ENCODE measurements around the gene STK32A.
A peak's percentile ranks its signal among the peaks of the same experiment; 100 is the strongest.

Gene STK32A

DNA sequence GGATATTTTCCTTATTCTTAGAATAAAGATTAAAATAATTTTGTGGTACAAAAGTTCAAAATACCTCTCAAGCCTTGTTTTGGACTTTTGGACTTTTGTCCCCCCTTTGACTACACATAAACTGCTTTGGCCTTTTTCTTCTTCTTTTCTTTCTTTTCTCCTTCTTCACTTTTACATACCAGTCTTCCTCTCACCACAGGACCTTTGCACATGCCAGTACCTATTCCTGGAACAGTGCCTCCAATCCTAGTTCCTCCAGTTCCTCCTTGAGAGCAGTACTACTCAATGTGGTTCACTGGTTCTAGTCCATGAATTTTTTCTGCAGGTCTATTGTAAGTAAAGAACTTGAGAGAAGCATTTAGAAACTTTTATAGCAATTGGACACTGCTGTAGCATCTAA is 136.5 kb downstream of the STK32A start:
- H3K36me3 ChIP-seq (ENCODE audit: control insufficient read depth, insufficient read depth, low read length) = no peaks in the 10 kb centered on the region
- H3K9ac ChIP-seq (ENCODE audit: low read depth, low read length) = no peak overlapping the region
- no peak overlapping the region for H3K4me3 ChIP-seq (ENCODE audit: low read depth, low read length)
- no peaks in the 10 kb centered on the region for H3K27me3 ChIP-seq (ENCODE audit: control insufficient read depth, insufficient read depth, low read length)
- H3K9me3 ChIP-seq (ENCODE audit: control insufficient read depth, insufficient read depth, low read length) = no peaks in the 10 kb centered on the region
- 0 out of 2 replicates have a peak, but pooled peaks cover 5% of the 10 kb centered on the region for H3K4me1 ChIP-seq (ENCODE audit: control insufficient read depth, insufficient read depth, low read length)
- no peak overlapping the region for H3K27ac ChIP-seq (ENCODE audit: low read depth, low read length)

DNA sequence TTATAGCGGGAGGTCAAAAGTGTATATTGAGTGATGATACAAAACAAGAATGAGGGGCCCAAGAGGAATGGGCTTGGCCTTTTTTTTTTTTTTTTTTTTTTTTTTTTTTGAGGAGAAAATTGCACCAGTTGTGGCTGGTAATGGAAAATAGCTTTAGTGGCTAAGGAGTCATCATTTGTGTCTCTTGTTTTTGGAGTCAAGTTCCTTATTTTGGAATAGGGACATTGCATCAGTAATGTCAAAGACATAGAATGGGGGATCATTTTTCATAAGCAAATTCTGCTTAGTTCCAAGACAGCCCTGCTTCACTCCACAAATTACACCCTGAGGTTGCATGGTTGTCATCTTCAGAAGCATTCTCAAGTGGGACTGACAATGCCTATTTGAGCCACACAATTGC is 137.4 kb downstream of the STK32A start:
- no peak overlapping the region for H3K9ac ChIP-seq (ENCODE audit: low read depth, low read length)
- H3K4me1 ChIP-seq (ENCODE audit: control insufficient read depth, insufficient read depth, low read length) = 0 out of 2 replicates have a peak, but pooled peaks cover 5% of the 10 kb centered on the region
- no peaks in the 10 kb centered on the region for H3K27me3 ChIP-seq (ENCODE audit: control insufficient read depth, insufficient read depth, low read length)
- H3K4me3 ChIP-seq (ENCODE audit: low read depth, low read length) = no peak overlapping the region
- no peak overlapping the region for H3K27ac ChIP-seq (ENCODE audit: low read depth, low read length)
- no peaks in the 10 kb centered on the region for H3K36me3 ChIP-seq (ENCODE audit: control insufficient read depth, insufficient read depth, low read length)
- H3K9me3 ChIP-seq (ENCODE audit: control insufficient read depth, insufficient read depth, low read length) = no peaks in the 10 kb centered on the region

DNA sequence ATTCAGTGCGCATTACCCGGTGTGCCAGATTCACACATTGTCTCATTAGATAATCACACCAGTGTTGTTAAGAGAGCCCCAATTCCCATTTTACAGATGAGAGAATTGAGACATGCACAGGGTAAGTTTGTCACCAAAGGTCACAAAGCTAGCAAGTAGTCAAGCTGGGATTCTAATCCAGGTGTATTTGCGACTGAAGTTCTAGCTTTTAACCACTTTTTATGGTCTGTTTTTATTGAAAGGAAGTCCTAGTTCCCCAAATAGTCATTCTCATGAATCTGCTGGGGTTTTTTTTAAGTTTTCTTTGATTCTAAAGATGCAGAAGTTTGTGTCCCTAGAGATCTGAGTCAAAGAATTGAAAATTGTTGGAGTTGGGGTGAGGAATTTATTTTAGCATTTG is 138.5 kb downstream of the STK32A start:
- H3K27me3 ChIP-seq (ENCODE audit: control insufficient read depth, insufficient read depth, low read length) = no peaks in the 10 kb centered on the region
- H3K27ac ChIP-seq (ENCODE audit: low read depth, low read length) = no peak overlapping the region

DNA sequence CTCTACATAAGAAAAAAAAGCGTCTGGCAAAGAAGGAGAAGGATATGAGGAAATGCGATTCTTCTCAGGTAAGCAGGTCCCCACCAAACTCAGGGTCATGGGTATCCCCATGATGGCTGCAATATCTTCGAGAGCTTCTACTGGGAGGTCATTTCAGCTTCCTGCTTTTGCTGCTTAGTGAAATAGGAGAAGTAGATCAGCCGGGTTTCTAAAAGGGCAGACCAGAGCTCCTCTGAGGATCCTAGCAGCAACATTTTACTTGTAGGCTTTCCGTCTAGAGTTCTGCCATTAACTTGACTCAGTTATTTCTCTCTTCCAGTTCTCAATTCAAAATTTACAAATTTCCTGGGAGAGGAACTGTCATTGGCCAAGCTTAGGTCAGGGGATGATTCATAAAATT is 140.3 kb downstream of the STK32A start:
- H3K4me1 ChIP-seq (ENCODE audit: control insufficient read depth, insufficient read depth, low read length) = no peaks in the 10 kb centered on the region
- peaks cover 4% of the 10 kb centered on the region for H3K9me3 ChIP-seq (ENCODE audit: control insufficient read depth, insufficient read depth, low read length)
- no peaks in the 10 kb centered on the region for H3K36me3 ChIP-seq (ENCODE audit: control insufficient read depth, insufficient read depth, low read length)
- H3K9ac ChIP-seq (ENCODE audit: low read depth, low read length) = no peak overlapping the region
- H3K27ac ChIP-seq (ENCODE audit: low read depth, low read length) = no peak overlapping the region
- H3K27me3 ChIP-seq (ENCODE audit: control insufficient read depth, insufficient read depth, low read length) = no peaks in the 10 kb centered on the region
- H3K4me3 ChIP-seq (ENCODE audit: low read depth, low read length) = no peak overlapping the region

More for the DNA sequence above, 138.5 kb downstream of the STK32A start:
- H3K9ac ChIP-seq (ENCODE audit: low read depth, low read length) = no peak overlapping the region
- peaks cover under 1% of the 10 kb centered on the region for H3K9me3 ChIP-seq (ENCODE audit: control insufficient read depth, insufficient read depth, low read length)
- no peak overlapping the region for H3K4me3 ChIP-seq (ENCODE audit: low read depth, low read length)
- no peaks in the 10 kb centered on the region for H3K36me3 ChIP-seq (ENCODE audit: control insufficient read depth, insufficient read depth, low read length)
- H3K4me1 ChIP-seq (ENCODE audit: control insufficient read depth, insufficient read depth, low read length) = no peaks in the 10 kb centered on the region

DNA sequence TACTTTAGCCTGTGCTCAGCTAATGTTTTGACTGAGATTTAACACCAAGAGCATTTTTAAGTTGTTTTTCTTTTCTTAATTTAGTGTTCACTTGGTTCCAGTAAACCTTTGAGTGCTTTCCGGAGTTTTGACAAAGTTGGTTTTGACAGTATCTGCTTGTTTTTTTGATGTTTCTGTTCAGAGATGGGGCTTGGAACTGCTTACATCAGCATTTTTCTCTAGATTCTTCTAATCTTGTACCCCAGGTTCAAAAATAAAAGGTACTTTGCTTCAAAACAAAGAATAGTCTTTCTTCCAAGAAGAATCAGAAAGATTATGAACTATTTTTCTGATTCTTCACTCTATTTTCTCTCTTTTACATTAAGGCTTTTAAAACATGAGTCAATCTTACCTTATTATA is 142.9 kb downstream of the STK32A start:
- Histone ChIP-seq H3K9me3 (ENCODE audit: control insufficient read depth, insufficient read depth, low read length) (peaks cover 4% of the 10 kb centered on the region), H3K27me3 (ENCODE audit: control insufficient read depth, insufficient read depth, low read length) (no peaks in the 10 kb centered on the region), H3K27ac (ENCODE audit: low read depth, low read length) (no peak overlapping the region), H3K9ac (ENCODE audit: low read depth, low read length) (no peak overlapping the region), H3K4me3 (ENCODE audit: low read depth, low read length) (no peak overlapping the region), H3K4me1 (ENCODE audit: control insufficient read depth, insufficient read depth, low read length) (peaks cover 3% of the 10 kb centered on the region), H3K36me3 (ENCODE audit: control insufficient read depth, insufficient read depth, low read length) (no peaks in the 10 kb centered on the region)

DNA sequence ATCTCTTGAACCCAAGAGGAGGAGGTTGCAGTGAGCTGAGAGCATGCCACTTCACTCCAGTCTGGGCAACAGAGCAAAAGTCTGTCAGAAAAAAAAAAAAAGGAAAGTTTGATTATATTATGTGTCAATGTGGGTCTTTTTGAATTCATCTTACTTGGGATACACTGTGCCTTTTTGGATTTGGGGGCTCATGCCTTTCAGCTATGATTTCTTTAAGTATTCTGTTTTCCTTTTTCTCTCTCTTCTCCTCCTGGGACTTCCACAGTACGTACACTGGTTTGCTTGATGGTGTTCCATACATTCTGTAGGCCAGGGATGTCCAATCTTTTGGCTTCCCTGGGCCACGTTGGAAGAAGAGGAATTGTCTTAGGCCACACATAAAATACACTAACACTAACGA is 146.7 kb downstream of the STK32A start:
- H3K9me3 ChIP-seq (ENCODE audit: control insufficient read depth, insufficient read depth, low read length) = peaks cover 4% of the 10 kb centered on the region
- H3K4me1 ChIP-seq (ENCODE audit: control insufficient read depth, insufficient read depth, low read length) = peaks cover 13% of the 10 kb centered on the region
- no peaks in the 10 kb centered on the region for H3K36me3 ChIP-seq (ENCODE audit: control insufficient read depth, insufficient read depth, low read length)
- H3K4me3 ChIP-seq (ENCODE audit: low read depth, low read length) = no peak overlapping the region
- H3K27me3 ChIP-seq (ENCODE audit: control insufficient read depth, insufficient read depth, low read length) = no peaks in the 10 kb centered on the region
- H3K27ac ChIP-seq (ENCODE audit: low read depth, low read length) = no peak overlapping the region
- H3K9ac ChIP-seq (ENCODE audit: low read depth, low read length) = no peak overlapping the region

DNA sequence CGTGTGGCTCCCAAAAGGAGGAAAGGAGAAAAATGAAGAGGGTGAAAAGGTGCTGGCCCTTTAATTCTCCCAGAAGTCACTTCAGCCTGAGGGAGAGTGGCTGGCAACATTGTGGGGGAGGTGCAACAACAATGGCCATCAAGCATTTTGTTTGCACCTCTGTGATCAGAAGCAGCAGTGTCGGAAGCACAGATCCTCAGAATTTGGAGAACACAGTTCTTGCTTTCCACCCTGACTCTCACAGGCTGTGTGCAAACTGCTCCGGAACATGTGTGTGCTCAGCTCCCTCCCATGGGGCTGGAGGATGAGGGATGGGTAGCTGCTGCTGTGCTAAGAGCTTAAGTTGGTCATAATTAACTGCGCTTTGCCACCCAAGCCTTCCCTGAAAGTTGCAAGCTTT is 147.9 kb downstream of the STK32A start:
- H3K36me3 ChIP-seq (ENCODE audit: control insufficient read depth, insufficient read depth, low read length) = no peaks in the 10 kb centered on the region
- no peaks in the 10 kb centered on the region for H3K27me3 ChIP-seq (ENCODE audit: control insufficient read depth, insufficient read depth, low read length)
- H3K4me1 ChIP-seq (ENCODE audit: control insufficient read depth, insufficient read depth, low read length) = peaks cover 13% of the 10 kb centered on the region
- H3K27ac ChIP-seq (ENCODE audit: low read depth, low read length) = peak overlapping the region; percentile 23
- no peak overlapping the region for H3K4me3 ChIP-seq (ENCODE audit: low read depth, low read length)
- H3K9ac ChIP-seq (ENCODE audit: low read depth, low read length) = peak overlapping the region; percentile 22
- peaks cover 4% of the 10 kb centered on the region for H3K9me3 ChIP-seq (ENCODE audit: control insufficient read depth, insufficient read depth, low read length)

DNA sequence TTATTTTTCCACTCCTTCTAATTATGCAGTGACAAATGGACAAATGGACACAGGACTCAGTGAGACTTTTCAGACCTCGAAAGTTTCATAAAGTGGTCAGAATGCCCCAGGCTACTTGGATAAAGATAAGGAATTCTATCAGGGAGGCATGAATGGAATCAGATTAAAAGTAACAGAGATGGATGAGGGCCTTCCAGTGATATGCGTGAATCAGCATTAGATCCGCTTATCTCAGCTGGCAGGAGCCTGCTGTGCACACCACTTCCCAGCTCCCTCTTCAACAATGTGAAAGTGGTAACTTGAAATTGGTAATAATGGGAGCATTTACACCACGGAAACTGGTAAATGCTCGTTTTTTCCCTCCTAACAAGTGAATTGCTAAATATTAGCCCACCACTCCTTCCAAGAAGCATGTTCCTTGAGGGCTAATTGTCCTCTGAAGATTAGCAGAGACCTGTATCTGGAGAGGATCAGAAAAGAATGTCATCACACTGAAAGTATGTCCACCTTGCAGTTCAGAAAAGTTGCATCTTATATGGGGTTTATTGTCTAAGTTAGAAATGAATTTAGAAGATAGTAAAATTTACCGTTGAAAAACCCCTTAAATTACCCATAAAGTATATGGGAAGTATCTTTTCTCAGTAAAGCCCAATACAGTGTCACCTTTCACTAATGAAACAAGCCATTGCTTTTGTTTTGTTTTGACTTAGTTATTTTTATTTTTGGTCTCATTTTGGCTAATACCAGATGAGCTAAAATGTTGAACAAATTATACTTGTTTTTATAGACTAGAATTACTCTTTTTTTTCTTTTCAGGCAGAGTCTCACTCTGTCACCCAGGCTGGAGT is 149.7 kb downstream of the STK32A start:
- Histone ChIP-seq H3K27ac (ENCODE audit: low read depth, low read length) (peak overlapping the region; percentile 51), H3K36me3 (ENCODE audit: control insufficient read depth, insufficient read depth, low read length) (no peaks in the 10 kb centered on the region), H3K4me3 (ENCODE audit: low read depth, low read length) (no peak overlapping the region), H3K4me1 (ENCODE audit: control insufficient read depth, insufficient read depth, low read length) (peaks cover 24% of the 10 kb centered on the region), H3K9me3 (ENCODE audit: control insufficient read depth, insufficient read depth, low read length) (no peaks in the 10 kb centered on the region), H3K9ac (ENCODE audit: low read depth, low read length) (no peak overlapping the region), H3K27me3 (ENCODE audit: control insufficient read depth, insufficient read depth, low read length) (no peaks in the 10 kb centered on the region)

DNA sequence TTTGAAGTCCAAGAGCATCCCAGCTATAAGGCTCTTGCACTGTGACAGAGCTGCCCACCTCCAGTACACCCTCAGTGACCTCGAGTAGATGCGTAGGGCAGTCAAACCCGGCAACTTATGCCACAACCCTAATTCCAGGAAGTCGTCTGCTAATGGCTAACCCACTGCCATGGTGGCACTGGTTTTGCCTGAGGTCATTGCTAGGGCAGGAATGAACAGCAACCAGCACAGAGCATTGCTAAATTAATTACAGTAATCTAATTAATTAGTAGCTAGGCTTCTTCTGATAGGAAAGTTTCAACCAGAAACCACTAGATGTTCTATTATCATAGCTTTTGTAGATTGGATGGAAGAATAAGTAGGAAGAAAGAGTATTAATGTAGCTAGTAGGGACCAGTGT is 152.3 kb downstream of the STK32A start:
- Histone ChIP-seq H3K27ac (ENCODE audit: low read depth, low read length) (no peak overlapping the region), H3K27me3 (ENCODE audit: control insufficient read depth, insufficient read depth, low read length) (no peaks in the 10 kb centered on the region), H3K9ac (ENCODE audit: low read depth, low read length) (no peak overlapping the region), H3K9me3 (ENCODE audit: control insufficient read depth, insufficient read depth, low read length) (no peaks in the 10 kb centered on the region), H3K4me3 (ENCODE audit: low read depth, low read length) (no peak overlapping the region), H3K36me3 (ENCODE audit: control insufficient read depth, insufficient read depth, low read length) (peaks cover 24% of the 10 kb centered on the region), H3K4me1 (ENCODE audit: control insufficient read depth, insufficient read depth, low read length) (peaks cover 24% of the 10 kb centered on the region)

DNA sequence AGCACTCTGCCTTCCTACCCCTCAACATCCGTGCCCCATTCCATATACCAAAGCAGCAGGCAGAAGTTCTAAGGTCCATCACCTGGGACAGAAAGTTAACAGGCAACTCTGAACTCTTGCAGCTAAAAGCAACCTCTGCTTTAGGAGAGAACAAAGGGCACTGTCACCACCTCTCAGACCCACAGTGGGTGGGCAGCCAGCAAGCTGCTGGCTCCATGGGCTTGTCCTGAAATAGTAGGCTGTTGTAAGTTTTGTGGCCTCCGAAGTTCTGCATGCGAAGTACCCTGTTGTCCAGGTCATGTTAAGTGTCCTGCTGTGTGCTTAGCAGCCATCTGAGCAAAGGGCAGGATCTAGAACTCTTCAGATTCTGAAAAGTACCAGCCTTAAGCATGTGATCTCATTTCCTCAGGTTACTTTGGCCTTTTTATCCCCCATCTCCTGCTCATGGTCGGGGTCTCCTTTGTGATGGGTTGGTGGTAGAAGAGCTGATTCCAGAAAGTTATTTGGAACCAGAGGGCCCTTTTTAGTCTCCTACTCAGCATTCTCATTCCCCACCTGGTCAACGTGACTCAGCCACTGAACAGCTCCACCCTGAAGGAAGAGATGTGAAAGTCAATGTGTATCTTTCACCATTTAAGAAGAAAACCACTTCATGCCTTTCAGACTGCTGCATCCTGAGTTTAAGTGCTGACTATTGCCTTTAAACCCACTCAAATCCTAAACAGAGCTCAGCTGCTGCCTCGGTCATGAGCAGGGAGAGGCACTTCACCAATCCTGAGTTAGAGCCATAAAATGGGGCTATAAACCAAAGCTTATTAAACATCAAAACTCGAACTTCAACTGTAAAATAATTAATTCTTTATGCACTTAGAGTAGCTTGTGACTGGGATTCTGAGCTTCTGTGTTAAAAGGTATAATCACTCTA is 153.6 kb downstream of the STK32A start:
- peak overlapping the region; percentile 65 for H3K27ac ChIP-seq (ENCODE audit: low read depth, low read length)
- H3K4me1 ChIP-seq (ENCODE audit: control insufficient read depth, insufficient read depth, low read length) = peaks cover 15% of the 10 kb centered on the region
- H3K9ac ChIP-seq (ENCODE audit: low read depth, low read length) = no peak overlapping the region
- no peaks in the 10 kb centered on the region for H3K27me3 ChIP-seq (ENCODE audit: control insufficient read depth, insufficient read depth, low read length)
- no peaks in the 10 kb centered on the region for H3K9me3 ChIP-seq (ENCODE audit: control insufficient read depth, insufficient read depth, low read length)
- no peak overlapping the region for H3K4me3 ChIP-seq (ENCODE audit: low read depth, low read length)
- H3K36me3 ChIP-seq (ENCODE audit: control insufficient read depth, insufficient read depth, low read length) = peaks cover 37% of the 10 kb centered on the region
